Fibroblast of lung (primary cell): ENCODE results near the gene PPP1R1A.

ENCODE experiments used
- EZH2 ChIP-seq: IDR thresholded peaks from 2 replicates; pipeline ENCODE4 v1.5.1; 2012; ENCODE audit warnings: low read length, control low read depth, mild to moderate bottlenecking; ENCODE audit errors: missing control alignments
- TF ChIP-seq, protein P1 (sequence below), 2 donors: IDR thresholded peaks in 1 of 2; conservative IDR thresholded peaks in 1 of 2; 1 replicate in 1 of 2; 2 replicates in 1 of 2; pipeline ENCODE4 v1.5.1; 2011 to 2012; ENCODE audit warnings: low read length in 2 of 2, control low read depth in 1 of 2, inconsistent platforms in 1 of 2, low read depth in 1 of 2, mild to moderate bottlenecking in 1 of 2

DNA sequence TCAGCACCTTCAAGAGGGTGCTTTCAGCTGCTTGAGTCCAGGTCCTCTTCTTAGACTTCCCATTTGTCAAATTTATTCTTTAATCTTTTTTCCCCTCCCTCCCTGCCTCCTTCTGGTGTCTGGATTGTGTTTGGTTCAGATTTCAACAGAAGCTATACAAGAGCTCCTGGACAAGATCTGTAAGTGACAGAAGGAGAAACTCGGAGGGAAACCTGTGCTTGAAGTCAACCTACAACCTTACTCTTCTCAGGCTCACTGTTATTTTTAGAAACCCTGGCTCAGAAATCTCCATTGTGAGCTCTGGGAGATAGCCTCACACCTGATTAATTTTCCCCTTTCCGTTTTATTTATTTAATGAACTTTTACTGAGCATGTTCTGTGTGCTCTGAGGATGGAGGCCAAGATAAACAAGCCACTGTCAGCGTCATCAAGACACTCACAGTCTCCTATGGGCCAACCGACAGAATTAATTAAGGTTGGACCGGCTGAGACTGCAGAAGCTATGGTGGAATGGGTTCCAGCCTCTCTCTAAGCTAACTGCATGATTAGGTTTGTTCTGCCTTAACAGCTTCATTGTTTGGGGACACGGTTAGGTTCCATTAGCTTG lies 25.6 kb downstream of the PPP1R1A start:
- TF ChIP-seq, protein P1, sequence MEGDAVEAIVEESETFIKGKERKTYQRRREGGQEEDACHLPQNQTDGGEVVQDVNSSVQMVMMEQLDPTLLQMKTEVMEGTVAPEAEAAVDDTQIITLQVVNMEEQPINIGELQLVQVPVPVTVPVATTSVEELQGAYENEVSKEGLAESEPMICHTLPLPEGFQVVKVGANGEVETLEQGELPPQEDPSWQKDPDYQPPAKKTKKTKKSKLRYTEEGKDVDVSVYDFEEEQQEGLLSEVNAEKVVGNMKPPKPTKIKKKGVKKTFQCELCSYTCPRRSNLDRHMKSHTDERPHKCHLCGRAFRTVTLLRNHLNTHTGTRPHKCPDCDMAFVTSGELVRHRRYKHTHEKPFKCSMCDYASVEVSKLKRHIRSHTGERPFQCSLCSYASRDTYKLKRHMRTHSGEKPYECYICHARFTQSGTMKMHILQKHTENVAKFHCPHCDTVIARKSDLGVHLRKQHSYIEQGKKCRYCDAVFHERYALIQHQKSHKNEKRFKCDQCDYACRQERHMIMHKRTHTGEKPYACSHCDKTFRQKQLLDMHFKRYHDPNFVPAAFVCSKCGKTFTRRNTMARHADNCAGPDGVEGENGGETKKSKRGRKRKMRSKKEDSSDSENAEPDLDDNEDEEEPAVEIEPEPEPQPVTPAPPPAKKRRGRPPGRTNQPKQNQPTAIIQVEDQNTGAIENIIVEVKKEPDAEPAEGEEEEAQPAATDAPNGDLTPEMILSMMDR (conservative IDR thresholded peaks at IDR 0.05 in 1 of 2, IDR thresholded peaks at IDR 0.05 in 1 of 2; ENCODE audit: low read depth in 1 of 2, low read length in 2 of 2): no peak
- TF ChIP-seq EZH2: no peak
